Activated T-helper 1 cell treated with Interleukin-2 at 50 U/mL for 16 hours (primary cell): ENCODE measurements around the gene SLC8A3.

Source experiments
- DNase-seq: peaks from one replicate; pipeline ENCODE4 v3.0.0-alpha.2; 2020; ENCODE audit warnings: low read depth

Gene SLC8A3

DNA sequence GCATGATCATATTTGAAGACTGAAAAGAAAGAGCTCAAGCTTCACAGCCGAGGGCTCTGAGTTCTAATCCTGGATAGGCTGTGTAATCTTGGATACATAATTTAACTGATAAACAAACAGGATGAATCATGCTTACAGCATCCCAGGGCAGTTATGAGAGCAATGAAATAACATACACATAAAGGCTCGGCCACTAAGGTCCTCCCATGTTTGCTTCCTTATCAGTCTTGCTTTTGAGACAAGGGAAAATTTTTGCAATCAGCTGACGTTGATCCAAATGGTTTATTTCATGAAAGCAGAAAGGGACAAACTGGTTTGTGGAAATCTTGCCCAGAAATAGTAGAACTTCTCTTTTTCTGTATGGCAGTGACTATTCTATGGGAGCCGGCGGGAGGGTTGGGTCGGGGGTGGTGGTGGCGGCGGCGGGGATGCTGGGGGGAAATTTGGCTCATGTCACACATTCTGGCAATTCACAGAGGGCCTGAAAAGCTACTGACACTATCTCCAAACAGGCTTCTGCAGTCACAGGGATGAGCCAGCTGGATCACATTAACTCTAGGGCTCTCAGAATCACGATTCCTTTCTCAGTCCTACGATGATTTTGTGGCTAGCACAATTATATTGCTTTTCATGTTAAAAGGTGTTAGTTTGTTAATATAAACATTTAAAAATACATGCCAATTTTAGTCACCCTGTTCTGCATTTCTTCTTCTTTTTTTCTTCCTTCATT lies 124.5 kb downstream of the SLC8A3 start:
- DNase-seq: no peak

DNA sequence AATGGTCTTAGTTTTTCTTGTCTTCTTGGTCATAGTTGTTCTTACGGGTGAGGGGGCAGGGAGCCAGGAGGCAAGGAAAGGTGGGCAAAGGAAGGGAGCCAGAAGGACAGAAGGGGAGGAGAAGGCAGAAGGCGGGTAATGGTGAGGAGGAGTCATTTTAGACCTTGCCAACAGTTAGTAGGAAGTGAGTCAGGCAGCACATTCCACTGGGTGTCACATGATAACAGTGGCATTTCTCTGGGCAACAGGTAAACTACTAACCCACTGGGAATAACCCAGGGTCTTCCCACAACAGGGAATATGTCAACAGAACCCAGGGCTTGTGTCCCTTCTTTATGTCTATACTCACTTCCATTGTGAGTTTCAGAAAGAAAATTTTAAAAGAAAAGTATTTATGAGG lies 127.6 kb downstream of the SLC8A3 start:
- no peak for DNase-seq

DNA sequence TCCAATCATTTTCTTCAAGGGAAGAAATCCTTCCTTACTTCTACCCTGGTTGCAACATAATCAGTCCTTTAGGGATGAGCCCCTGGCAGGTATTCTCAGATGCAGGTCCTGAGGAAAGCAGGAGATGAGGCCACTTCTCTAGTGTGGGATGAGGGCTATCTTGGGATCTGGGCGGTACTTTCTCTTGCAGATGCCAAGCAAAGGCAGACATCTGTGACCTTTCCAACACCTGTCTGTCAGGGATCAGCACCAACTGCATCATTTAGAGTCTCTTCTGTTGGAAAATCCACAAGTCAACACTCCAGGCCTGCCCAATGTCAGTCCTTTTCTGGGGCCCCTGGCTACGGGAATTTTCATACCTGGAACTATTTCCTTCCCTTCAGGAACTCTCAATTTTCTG lies 129.2 kb downstream of the SLC8A3 start:
- DNase-seq: no peak

DNA sequence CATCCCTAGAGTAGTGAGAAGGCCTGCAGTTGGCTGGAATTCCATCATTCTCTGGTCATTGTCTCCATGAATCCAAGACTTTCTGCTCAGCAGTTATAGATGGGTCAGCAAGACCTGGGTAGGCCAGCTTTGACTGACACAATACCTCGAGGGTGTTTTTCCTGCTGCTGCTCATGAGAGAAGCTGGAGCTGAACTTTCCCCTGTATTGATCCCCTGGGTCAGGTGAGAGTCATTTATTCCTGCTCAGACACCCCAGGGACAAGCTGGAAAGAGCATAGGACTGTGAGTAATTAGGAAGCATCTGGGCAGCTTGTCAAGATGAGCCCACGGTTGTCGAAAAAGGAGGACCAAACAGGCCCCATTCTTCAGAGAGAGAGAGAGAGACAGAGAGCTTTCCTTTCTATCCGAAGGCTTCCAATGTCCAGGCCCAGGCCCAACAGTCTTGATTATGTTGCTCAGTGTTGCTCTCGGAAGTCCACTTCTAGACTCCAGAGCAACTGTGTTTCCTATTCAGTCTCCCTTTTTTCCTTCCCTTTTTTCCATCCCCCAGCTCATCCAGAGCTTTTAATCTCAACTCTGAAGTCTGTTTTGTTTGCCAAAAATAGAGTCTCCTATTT lies 131.1 kb downstream of the SLC8A3 start:
- DNase-seq: no peak

DNA sequence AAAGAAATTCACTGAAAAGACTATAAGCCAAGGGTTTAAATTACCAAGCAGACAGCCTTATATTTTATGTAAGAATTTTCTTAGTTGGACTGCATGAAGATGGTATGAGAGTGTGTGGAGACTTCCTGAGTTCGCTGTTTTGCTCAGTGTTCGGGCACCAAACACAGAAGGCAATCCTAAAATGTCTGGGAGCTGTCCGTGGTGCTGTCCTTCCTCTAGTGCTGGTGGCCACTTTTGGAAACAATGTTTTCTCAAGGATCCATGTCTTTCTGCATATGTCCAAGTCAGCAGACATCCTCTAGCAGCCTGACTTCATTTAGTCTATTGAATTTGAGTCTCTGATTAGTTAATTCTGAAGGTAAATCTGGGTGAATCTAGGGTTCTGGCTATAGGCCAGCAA lies 135.8 kb downstream of the SLC8A3 start:
- DNase-seq: no peak

- no peak for DNase-seq
Observed at GRCh38 chr14:70050136-70050535, 138.6 kb downstream of the SLC8A3 start.

GRCh38 chr14:70049605-70050004 lies 139.1 kb downstream of the SLC8A3 start:
- DNase-seq: no peak

DNA sequence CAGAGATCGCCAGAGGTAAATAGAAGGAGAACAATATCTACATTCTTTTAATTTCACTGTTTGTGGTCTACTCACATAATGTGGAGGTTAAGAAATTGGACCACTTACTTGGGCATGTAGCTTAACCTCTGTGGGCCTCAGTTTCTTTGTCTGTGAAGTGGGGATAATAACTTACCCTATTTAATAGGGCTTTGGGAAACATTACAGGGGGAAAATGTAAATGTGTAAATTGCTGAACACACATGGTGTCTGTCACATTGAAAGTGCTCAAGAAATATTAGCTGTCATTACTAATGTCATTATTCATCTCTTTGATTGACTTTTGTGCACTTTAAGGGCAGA lies 140.5 kb downstream of the SLC8A3 start:
- no peak for DNase-seq

- no peak for DNase-seq
Observed at GRCh38 chr14:70047598-70048312, 141.0 kb downstream of the SLC8A3 start.

DNA sequence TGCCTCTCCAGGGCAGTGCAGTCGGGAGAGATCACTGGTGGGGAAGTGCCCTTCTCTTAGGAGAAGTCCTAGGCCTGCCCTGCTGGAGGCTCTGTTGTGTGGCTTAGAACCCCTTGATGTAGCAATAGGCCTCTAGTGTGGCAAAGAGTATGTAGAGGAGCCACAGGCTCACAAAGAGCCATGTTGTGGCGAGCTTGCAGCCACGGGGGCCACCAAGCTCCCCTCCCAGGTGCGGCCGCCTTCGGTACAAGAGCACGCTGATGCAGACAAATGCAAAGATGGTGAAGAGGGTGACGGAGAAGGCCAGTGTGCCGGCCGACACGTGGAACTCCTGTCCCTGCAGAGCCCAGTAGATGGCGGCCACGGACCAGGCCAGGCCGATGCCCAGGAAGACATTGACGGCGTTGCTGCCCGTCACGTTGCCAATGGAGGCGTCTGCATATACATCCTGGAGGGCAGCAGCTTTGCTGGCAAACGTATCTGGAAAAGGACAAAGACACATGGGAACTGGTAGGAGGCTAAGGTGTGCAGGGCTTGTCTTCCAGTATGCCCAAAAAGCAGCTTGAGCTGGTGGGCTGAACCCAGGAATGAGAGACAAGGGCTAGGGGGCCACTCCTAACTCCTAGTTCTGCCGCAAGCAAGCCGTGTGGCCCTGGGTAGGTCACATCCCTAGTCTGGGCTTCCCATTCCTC lies 142.8 kb downstream of the SLC8A3 start:
- DNase-seq: no peak

DNA sequence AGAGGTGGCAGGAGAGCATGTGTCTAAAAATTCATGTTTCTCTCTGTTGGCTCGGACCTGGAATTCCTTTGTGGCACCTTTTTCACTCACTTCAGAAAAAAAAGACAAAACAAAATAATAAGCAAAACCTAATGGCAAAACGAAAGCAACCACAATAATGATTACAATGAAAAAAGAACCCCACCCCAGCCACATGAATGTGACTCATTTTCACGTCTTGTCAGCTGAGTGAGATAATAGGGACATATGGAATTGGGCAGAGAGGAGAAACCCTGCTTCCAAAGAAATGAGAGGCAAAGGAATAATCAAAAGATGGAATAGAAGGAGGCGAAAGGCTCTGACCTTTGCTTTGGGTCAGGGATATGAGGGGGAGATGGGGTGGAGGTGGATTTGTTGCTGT lies 143.4 kb downstream of the SLC8A3 start:
- no peak for DNase-seq

DNA sequence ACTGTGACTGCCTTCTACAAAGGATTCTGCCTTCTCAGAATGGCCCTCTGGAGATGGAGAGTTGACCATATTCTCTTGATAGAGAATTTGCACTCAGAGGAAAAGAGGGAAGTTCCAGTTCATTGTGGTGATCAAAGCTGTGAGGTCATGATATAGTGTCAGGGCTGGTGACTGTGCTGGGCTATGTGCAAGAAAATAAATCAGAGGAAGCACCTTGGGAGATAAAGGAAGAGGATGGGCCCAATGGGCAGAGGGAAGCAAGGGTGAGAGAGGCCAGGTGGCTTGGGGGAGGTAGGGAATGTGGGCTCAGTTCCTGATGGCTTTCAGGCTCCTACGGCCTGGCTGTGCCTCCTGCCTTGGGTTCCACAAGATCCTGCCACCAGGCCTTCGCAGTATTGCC lies 145.8 kb downstream of the SLC8A3 start:
- no peak for DNase-seq

DNA sequence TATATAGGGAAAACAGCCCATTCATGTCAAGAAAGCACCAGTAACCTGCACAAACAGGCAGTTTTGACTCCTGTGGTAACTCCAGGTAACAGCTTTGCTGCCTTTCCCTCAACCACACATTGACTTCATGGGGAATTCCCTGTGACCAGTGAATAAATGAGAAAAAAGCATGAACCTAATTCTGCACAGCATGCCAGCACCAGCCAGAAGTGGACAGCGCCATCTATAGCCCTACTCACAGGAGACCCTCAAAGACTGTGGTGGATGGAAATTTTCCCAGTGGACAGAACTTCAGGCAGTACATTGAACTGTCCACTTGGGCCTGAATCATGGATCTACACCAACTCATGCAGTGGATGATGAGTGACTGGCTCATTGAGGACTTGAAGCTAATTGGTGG lies 152.1 kb downstream of the SLC8A3 start:
- DNase-seq: no peak

- DNase-seq: no peak
Observed at GRCh38 chr14:70034257-70034656, 154.5 kb downstream of the SLC8A3 start.

DNA sequence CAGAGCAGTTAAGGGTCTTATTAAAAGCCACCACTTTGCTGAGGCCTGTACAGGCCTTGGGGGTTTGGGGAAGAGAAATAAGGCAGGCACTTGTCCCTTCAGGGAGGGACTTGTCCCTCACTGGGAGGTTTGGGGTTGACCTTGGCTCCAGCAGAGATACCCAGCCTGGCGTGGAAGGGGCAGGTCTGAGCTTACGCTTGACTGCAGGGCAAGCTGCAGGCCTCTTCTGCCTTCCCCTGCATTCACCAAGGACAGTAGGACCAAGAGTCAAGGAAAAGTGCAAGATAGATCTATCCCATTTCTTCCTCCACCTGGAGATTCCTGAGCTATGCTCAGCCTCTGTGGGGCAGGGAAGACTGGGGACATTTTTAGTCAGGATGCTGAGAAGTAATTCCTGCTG lies 155.2 kb downstream of the SLC8A3 start:
- no peak for DNase-seq

- no peak for DNase-seq
Observed at GRCh38 chr14:70033116-70033515, 155.6 kb downstream of the SLC8A3 start.

DNA sequence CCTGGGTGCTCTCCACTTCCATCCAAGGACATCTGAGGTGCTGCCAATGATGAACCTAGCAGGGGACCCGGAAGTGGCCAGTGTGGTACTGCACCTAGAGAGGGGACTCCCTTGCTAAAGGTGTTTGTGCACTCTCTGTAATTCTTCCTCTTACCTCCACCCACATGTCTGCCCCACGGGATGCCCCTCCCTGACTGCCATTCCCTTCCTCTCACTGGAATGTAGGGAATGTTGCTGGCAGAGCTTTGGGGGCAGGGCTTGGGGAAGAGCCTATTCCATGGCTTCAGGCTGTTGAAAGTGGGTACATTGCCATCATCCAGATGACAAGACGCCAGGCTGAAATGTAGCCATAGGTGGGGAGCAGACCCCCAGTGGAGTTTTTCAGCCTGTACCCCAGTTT lies 156.3 kb downstream of the SLC8A3 start:
- DNase-seq: no peak

DNA sequence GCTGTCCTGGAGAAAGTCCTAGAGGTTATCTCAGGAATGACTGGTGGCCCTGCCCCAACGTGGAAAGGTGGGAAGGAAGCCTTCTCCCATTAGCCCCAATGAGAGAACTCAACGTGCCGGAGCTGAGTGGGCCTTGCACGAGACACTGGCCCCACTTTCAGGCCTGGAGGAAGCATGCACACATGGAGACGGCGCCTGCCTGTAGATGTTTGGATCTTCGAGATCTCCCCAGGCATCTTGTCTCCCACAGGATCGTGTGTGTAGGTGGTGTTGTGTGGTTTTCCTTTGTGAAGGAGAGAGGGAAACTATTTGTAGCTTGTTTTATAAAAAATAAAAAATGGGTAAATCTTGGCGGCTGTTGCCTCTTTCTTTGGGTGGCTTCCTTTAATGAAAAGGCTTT lies 156.7 kb downstream of the SLC8A3 start:
- no peak for DNase-seq

GRCh38 chr14:70029296-70030132 lies 159.2 kb downstream of the SLC8A3 start:
- no peak for DNase-seq

DNA sequence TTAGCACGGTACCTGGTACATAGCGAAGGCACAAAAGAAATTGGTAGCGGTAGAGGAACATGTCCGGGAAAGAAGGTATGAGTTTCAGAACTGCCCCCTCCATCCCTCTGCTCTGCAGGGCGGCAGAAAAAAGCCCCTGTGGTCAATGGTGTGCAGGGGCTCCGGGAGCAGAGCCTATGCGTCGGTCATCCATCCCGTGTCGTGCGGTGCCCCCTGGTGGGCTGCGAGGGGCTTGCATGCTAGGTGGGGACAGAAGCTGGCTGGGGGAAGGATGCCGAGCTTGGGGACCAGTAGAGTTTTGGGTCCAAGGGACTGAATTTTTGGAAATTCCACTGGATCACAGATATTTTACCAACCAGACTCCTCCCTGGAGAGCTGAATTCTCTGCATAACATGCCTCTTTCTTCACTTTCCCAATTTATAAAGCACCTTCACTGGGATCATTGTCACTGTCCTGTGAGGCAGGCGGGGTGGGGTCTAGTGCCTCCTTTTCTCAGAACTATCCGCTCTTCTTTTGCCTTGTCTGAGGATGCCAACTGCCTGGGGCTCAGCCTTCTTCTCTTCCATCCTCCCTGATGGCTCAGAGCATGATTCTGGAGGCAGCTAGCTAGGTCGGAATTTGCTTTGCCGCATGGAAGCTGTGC lies 160.8 kb downstream of the SLC8A3 start:
- DNase-seq: peak; percentile 15

GRCh38 chr14:70023871-70024270 lies 164.9 kb downstream of the SLC8A3 start:
- no peak for DNase-seq
